Skeletal muscle satellite cell (primary cell): ENCODE measurements around the gene CACNA1I.

Source experiments
- H3K27me3 ChIP-seq: 2 replicates; pipeline ENCODE4 v1.7.0; 2013; ENCODE audit warnings: low read length; ENCODE audit not compliant: control insufficient read depth, insufficient read depth
- H3K36me3 ChIP-seq: 2 replicates; pipeline ENCODE4 v1.7.0; 2013; ENCODE audit warnings: mild to moderate bottlenecking, control low read depth, low read length; ENCODE audit not compliant: insufficient read depth
- H3K4me1 ChIP-seq: 2 replicates; pipeline ENCODE4 v1.7.0; 2013; ENCODE audit warnings: low read length; ENCODE audit not compliant: control insufficient read depth, insufficient read depth
- H3K4me2 ChIP-seq: 2 replicates; pipeline ENCODE4 v1.7.0; 2013; ENCODE audit warnings: mild to moderate bottlenecking, low read length
- H3K4me3 ChIP-seq: 2 replicates; pipeline ENCODE4 v1.7.0; 2013; ENCODE audit warnings: low read length
- H3K9ac ChIP-seq: 2 replicates; pipeline ENCODE4 v1.7.0; 2013; ENCODE audit warnings: mild to moderate bottlenecking, low read depth, low read length, moderate library complexity
- H3K9me3 ChIP-seq: replicated peaks from 2 replicates; pipeline ENCODE4 v1.7.0; 2013; ENCODE audit warnings: mild to moderate bottlenecking, control low read depth, low read length

Gene CACNA1I

GRCh38 chr22:39593931-39594285 lies 23.4 kb downstream of the CACNA1I start:
- H3K27me3 ChIP-seq, result peaks cover 37% of the 10 kb centered on the region

GRCh38 chr22:39594411-39594810 lies 23.9 kb downstream of the CACNA1I start:
- no peaks in the 10 kb centered on the region for H3K36me3 ChIP-seq
- no peak overlapping the region for H3K9ac ChIP-seq
- no peak overlapping the region for H3K4me2 ChIP-seq
- peaks cover 37% of the 10 kb centered on the region for H3K27me3 ChIP-seq
- H3K4me3 ChIP-seq, result no peak overlapping the region
- H3K4me1 ChIP-seq, result peaks cover 11% of the 10 kb centered on the region
- H3K9me3 ChIP-seq, result no peaks in the 10 kb centered on the region

More at GRCh38 chr22:39593931-39594285, 23.4 kb downstream of the CACNA1I start:
- Histone ChIP-seq H3K36me3 (no peaks in the 10 kb centered on the region), H3K4me2 (no peak overlapping the region), H3K9me3 (no peaks in the 10 kb centered on the region), H3K4me1 (peaks cover 11% of the 10 kb centered on the region), H3K4me3 (no peak overlapping the region), H3K9ac (no peak overlapping the region)

- Histone ChIP-seq H3K4me1 (peaks cover 11% of the 10 kb centered on the region), H3K9me3 (no peaks in the 10 kb centered on the region), H3K4me3 (no peak overlapping the region), H3K9ac (no peak overlapping the region), H3K4me2 (no peak overlapping the region), H3K36me3 (no peaks in the 10 kb centered on the region), H3K27me3 (peaks cover 37% of the 10 kb centered on the region)
These were observed 25.1 kb downstream of the CACNA1I start for GRCh38 chr22:39595622-39596172.

GRCh38 chr22:39596601-39597000 lies 26.0 kb downstream of the CACNA1I start:
- Histone ChIP-seq H3K9ac (no peak overlapping the region), H3K4me1 (peaks cover 11% of the 10 kb centered on the region), H3K4me2 (no peak overlapping the region), H3K27me3 (peaks cover 43% of the 10 kb centered on the region), H3K4me3 (no peak overlapping the region), H3K9me3 (no peaks in the 10 kb centered on the region), H3K36me3 (no peaks in the 10 kb centered on the region)

- no peak overlapping the region for H3K4me3 ChIP-seq
- no peak overlapping the region for H3K4me2 ChIP-seq
- peaks cover 8% of the 10 kb centered on the region for H3K4me1 ChIP-seq
- peaks cover 39% of the 10 kb centered on the region for H3K27me3 ChIP-seq
- no peak overlapping the region for H3K9ac ChIP-seq
- no peaks in the 10 kb centered on the region for H3K36me3 ChIP-seq
- no peaks in the 10 kb centered on the region for H3K9me3 ChIP-seq
These were observed 26.8 kb downstream of the CACNA1I start for GRCh38 chr22:39597236-39597869.

GRCh38 chr22:39598017-39598965 lies 27.7 kb downstream of the CACNA1I start:
- peaks cover 38% of the 10 kb centered on the region for H3K27me3 ChIP-seq
- H3K4me2 ChIP-seq, result no peak overlapping the region
- no peaks in the 10 kb centered on the region for H3K9me3 ChIP-seq
- no peak overlapping the region for H3K9ac ChIP-seq
- H3K4me1 ChIP-seq, result no peaks in the 10 kb centered on the region
- no peaks in the 10 kb centered on the region for H3K36me3 ChIP-seq
- no peak overlapping the region for H3K4me3 ChIP-seq

- Histone ChIP-seq H3K4me2 (no peak overlapping the region), H3K36me3 (no peaks in the 10 kb centered on the region), H3K27me3 (peaks cover 38% of the 10 kb centered on the region), H3K9ac (no peak overlapping the region), H3K4me3 (no peak overlapping the region), H3K9me3 (no peaks in the 10 kb centered on the region), H3K4me1 (no peaks in the 10 kb centered on the region)
These were observed 30.1 kb downstream of the CACNA1I start for GRCh38 chr22:39600491-39601179.

GRCh38 chr22:39601180-39601535 lies 30.6 kb downstream of the CACNA1I start:
- no peak overlapping the region for H3K4me3 ChIP-seq
- H3K4me2 ChIP-seq, result no peak overlapping the region
- no peaks in the 10 kb centered on the region for H3K36me3 ChIP-seq
- H3K9me3 ChIP-seq, result no peaks in the 10 kb centered on the region
- H3K4me1 ChIP-seq, result no peaks in the 10 kb centered on the region
- peaks cover 38% of the 10 kb centered on the region for H3K27me3 ChIP-seq
- H3K9ac ChIP-seq, result no peak overlapping the region

GRCh38 chr22:39603345-39603744 lies 32.8 kb downstream of the CACNA1I start:
- H3K4me3 ChIP-seq, result no peak overlapping the region
- no peaks in the 10 kb centered on the region for H3K4me1 ChIP-seq
- no peaks in the 10 kb centered on the region for H3K9me3 ChIP-seq
- H3K4me2 ChIP-seq, result no peak overlapping the region
- no peaks in the 10 kb centered on the region for H3K36me3 ChIP-seq
- no peak overlapping the region for H3K9ac ChIP-seq
- H3K27me3 ChIP-seq, result peaks cover 31% of the 10 kb centered on the region

GRCh38 chr22:39610246-39610645 lies 39.7 kb downstream of the CACNA1I start:
- Histone ChIP-seq H3K4me2 (no peak overlapping the region), H3K4me1 (no peaks in the 10 kb centered on the region), H3K36me3 (no peaks in the 10 kb centered on the region), H3K9me3 (no peaks in the 10 kb centered on the region), H3K9ac (no peak overlapping the region), H3K4me3 (no peak overlapping the region), H3K27me3 (peaks cover 59% of the 10 kb centered on the region)

GRCh38 chr22:39610766-39611165 lies 40.2 kb downstream of the CACNA1I start:
- no peaks in the 10 kb centered on the region for H3K36me3 ChIP-seq
- H3K9ac ChIP-seq, result no peak overlapping the region
- H3K4me3 ChIP-seq, result no peak overlapping the region
- H3K27me3 ChIP-seq, result peaks cover 64% of the 10 kb centered on the region
- no peaks in the 10 kb centered on the region for H3K4me1 ChIP-seq
- H3K4me2 ChIP-seq, result no peak overlapping the region
- H3K9me3 ChIP-seq, result no peaks in the 10 kb centered on the region
